NCI-H1436 treated with DMSO at 0.1 percent for 48 hours (cell line): ENCODE measurements around the gene HMOX1.
A peak's percentile ranks its signal among the peaks of the same experiment; 100 is the strongest.

ENCODE experiments used
- DNase-seq: peaks from one replicate; lab custom pipeline; 2025; lab: John Stamatoyannopoulos, UW

The HMOX1 gene, protein sequence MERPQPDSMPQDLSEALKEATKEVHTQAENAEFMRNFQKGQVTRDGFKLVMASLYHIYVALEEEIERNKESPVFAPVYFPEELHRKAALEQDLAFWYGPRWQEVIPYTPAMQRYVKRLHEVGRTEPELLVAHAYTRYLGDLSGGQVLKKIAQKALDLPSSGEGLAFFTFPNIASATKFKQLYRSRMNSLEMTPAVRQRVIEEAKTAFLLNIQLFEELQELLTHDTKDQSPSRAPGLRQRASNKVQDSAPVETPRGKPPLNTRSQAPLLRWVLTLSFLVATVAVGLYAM

DNA sequence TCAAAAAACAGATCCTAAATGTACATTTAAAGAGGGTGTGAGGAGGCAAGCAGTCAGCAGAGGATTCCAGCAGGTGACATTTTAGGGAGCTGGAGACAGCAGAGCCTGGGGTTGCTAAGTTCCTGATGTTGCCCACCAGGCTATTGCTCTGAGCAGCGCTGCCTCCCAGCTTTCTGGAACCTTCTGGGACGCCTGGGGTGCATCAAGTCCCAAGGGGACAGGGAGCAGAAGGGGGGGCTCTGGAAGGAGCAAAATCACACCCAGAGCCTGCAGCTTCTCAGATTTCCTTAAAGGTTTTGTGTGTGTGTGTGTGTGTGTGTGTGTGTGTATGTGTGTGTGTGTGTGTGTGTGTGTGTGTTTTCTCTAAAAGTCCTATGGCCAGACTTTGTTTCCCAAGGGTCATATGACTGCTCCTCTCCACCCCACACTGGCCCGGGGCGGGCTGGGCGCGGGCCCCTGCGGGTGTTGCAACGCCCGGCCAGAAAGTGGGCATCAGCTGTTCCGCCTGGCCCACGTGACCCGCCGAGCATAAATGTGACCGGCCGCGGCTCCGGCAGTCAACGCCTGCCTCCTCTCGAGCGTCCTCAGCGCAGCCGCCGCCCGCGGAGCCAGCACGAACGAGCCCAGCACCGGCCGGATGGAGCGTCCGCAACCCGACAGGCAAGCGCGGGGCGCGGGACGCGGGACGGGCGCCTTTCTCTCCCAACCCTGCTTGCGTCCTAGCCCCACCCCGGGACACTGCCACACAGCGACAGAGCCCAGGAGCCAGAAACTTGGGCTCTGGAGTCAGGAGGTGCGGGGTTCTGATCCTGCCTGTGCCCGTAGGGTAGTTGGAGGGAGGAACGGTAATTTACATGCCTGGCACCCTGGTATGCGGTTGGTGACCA is at the start of gene HMOX1:
HMOX1 (plus strand) TSS at position 560 of the 887 bp plus-strand sequence; CDS start at position 638, 78 bp downstream.
- no peak for DNase-seq

DNA sequence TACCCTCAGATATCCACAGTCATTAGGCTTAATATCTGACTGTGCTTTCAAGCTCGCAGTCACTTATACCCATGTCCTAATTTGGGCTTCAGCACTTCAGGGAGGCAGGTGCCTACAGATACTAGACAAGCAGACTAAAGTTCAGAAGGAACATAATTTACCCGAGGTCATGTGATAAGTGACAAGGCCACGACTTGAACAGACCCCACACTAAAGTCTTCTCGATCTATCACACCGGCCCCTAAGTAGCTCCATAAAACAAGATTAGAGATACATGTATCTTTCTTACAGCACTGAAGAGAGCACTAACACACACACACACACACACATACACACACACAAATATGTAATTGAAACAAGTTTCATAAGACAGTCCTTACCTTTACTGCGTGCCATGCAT is 48.6 kb upstream of the HMOX1 start:
- no peak for DNase-seq

DNA sequence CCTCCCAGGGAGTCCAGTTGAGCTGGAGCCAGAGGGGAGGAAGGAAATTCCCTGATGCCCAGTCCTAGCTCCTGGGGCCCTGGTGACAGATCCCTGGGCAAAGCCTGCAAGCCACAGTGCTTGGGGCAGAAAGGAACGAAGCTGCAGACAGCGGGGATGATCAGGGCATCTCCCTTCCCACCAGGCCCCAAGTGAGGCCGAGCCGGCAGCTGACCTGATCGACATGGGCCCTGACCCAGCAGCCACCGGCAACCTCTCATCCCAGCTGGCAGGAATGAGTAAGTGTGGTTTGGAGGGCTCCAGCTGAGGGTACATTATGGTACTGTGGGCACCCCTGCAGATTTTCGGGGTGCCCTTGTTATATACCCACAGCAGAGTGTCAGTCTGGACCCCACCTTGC is 47.7 kb upstream of the HMOX1 start:
- no peak for DNase-seq

DNA sequence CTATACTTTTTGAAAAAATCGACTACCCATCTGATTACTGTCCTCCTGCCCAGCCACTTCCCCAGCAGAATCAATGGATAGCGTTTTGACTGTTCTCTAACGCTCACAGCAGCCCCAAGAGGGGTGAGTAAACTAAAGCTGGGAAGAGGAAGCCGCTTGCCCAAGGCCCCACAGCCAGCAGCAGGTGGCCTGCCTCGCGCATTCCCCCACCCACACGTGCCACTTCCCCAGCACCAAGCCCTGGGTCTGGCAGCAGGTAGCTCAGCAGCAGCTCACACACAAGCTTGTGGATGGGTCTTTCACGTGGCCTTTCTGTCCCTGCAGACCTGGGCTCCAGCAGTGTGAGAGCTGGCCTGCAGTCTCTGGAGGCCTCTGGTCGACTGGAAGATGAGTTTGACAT is 46.9 kb upstream of the HMOX1 start:
- no peak for DNase-seq

DNA sequence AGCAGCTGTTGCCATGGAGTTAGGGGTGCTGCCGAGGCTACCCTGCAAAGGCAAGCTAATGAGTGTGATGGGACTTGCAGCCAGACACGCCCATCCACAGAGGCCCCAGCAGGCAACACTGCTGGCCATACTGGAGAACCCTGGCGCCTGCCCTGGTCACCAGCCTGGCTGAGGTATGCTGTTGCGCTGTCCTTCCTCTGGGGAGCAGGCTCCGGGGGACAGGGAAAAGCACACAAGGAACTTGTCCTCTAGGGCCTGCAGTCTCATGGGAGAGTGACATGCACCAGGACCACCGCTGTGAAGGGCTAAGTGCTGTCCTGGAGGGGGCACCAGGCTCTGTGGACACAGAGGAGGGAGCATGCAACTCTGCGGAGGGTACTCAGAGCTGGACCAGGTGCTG is 45.4 kb upstream of the HMOX1 start:
- no peak for DNase-seq

DNA sequence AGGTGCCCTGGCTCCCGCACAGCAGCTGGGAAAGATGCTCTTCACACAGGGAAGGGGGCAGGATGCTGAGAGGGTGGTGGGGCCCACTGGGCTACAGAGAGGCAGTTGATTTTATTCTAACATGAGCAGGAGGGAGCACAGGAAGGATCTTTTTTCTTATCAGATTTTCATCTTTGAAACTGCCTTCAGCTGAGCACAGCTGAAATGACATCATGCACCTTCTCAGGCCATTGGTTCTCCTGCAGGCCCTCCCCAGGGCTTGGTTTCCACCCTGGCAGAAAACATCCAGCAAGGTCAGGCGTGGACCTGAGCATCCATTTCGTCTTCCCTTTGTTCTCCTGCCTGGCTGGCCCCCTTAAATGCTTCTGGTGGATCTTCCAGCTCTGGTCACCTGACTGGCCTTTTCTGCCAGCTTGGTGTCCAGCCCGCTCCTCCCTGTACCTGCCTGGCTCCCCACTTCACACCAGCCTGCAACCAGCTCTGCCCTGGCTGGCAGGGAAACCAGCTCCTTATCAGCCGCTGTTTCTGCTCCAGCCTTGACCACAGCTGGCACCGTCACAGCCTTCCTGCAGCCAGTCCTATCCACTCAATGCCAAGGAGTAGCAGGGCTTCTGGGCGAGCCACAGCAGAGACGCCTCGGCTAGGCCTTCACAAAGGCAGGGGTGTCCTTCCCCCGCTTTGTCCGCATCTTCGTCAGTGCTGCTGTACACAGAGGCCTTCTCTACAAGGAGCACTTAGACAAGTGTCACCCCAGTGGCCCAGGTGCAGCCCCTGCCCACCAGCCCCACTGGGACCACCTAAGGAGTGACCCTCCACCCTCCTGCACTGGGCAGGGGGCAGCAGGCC is 44.7 kb upstream of the HMOX1 start:
- DNase-seq: no peak

DNA sequence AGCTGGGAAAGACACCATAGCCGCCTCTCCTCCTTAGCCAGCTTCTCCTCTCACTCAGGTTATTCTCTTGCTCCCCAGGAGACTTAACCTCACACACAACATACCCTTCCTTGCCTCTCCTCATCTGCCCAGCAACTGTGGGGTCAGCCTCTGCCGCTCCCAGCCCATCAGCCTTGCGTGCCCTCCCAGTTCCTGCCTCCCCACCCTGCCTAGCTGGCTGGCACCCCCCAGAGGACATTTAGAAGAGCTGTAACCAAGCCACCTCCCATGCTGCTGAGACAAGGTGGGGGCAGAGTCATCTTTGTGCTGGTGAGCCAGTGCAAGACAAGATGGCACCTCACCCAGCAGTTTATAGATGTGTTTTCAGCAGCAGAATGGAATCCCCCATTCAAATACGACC is 43.0 kb upstream of the HMOX1 start:
- no peak for DNase-seq

DNA sequence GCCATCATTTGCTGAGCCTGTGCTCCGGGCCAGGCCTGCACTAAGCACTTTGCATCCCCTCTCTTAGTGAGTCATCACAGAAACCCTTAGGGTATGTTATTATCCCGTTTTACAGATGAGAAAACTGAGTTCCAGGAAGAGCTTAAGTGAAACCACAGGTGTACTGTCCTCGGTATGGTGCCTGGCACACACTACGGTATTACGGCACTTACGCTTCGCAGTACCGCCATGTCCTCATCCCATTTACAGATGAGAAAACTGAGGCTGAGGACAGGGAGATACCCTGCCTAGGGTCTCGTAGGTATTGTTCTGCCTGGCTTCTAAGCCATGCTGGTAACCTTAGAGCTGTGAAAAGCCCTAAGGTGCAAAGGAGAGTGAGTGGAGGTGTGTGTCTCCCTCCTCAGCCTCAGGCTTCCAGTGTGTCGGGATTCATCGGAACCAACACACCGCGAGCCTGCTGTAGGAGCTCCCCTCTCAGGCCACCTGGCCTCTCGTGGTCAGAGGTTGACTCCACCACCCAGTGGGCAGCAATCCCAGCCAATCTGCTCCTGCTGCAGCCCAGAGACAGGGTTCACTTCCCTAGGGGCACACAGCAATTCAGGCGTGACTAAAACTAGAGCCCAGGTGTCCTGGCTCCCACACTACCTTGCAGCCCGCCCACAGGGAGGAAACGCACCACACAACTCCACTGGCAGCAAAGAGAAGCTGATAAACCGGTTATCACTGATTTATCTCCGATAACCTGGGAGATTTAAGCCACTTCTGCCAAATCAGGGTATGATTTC is 39.6 kb upstream of the HMOX1 start:
- DNase-seq: no peak

DNA sequence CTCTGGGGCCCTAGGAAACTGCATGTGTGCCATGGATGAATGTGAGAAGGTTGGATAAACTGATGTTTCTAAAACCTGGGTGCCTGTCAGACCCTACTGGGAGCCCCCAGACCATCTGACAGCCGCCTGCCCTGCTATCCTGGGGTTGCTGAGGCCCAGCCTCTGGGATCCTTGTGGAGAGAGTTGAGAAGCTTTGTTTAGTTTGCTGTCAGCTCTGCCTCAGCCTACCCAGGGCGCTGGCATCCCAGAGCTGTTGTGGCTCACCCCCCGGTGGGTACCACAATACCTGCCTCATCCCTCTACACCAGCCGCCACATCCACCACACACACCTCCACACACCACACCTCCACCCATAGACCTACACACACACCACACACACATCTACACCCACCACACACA is 38.5 kb upstream of the HMOX1 start:
- no peak for DNase-seq

DNA sequence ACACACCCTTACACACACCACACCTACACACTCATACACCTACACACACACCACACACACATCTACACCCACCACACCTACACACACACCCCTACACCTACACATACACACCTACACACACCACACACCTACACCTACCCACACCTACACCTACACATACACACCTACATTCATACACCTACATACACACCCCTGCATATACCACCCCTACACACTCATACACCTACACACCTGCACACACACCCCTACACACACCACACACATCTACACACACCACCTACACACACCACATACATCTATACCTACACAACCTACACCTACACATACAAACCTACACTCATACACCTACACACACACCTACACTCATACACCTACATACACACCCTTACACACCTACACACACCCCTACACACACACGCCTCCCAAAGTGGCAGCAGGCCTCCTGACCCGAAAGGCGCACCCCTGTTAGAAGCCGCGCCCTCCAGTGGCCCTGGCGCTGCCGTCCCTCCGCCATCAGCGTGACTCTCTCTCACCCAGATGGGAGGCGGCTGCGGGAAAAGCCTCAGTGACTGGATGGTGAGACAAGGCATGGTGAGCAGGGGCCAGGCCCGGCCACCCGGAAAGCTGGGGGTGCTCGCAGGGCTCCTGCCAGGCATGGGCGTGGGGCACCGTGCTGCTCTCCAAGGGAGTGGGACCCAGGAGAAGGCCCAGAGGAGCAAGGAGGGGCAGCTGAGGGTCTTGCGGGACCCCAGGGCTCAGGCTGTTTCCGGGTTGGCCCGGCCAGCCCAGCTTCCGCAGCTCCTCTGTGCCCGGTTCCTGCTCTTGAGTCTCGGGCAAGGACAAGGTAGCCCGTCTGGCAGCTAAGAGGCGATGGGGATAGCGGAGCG is 37.0 kb upstream of the HMOX1 start:
- DNase-seq: no peak

DNA sequence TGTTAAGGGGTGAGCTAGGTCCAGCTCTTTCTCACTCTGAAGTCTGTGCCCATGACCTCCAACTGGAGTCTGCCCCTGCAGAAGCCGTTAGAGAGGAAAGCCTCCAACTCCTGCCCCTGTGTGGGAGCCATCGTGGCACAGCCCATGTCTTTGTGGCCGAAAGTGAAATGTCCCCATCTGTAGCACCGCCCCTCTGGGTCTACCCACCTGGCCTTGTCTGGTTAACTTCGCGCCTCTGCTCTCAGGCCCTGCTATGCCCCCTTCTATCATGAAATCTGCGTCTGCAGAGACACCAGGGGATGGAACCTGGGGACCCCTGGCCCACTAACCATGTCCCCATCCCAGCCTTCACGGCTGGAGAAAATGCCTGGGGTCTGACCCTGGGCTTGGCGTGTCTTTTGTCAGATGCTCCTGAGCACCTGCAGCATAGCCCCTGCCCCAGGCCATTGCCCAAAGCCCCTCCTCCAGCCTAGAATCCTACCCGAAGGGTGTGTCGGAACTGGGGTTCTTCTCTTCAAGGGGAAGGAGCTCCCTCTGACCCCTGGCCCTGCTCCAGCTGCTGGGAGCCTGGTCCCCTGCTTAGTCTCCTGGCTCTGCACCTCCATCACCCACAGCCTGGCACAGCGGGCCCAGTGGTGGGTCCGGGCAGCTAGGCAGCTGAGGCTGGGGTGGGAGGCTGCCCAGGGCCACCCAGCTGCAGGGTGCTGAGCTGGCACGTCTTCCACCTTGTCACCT is 35.8 kb upstream of the HMOX1 start:
- DNase-seq: no peak

DNA sequence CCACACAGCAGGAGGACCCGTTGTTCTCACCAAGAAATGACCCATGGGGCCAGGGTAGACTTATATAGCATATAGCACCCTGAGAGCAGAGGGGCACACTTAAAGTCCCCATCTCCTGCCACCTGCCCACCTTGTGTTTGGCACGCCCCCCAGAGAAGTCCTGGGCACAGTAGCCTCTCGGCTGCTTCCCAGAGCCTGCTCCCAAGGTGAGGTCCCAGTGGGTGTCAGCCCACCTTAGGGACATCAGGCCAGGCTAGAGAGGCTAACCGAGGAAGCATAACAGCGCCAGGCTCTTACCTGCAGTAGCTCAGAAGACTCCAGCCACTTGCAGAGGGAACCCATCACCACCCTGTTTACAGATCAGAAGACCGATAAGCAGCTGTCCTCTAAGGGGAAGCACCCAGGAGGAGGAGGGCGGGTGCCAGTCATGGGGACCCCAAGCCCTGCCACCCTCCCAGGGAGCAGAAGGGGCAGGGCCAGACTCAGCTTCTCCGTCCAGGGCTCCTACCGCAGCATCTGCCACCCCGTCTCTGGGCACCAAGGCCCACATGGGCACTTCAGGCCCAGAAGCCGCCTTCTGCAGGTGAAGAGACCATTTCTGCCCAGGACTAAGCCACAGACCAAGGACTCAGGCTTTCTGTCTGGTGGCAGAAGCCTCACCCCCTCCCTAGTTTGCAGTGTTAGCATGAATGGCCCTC is 34.9 kb upstream of the HMOX1 start:
- no peak for DNase-seq

DNA sequence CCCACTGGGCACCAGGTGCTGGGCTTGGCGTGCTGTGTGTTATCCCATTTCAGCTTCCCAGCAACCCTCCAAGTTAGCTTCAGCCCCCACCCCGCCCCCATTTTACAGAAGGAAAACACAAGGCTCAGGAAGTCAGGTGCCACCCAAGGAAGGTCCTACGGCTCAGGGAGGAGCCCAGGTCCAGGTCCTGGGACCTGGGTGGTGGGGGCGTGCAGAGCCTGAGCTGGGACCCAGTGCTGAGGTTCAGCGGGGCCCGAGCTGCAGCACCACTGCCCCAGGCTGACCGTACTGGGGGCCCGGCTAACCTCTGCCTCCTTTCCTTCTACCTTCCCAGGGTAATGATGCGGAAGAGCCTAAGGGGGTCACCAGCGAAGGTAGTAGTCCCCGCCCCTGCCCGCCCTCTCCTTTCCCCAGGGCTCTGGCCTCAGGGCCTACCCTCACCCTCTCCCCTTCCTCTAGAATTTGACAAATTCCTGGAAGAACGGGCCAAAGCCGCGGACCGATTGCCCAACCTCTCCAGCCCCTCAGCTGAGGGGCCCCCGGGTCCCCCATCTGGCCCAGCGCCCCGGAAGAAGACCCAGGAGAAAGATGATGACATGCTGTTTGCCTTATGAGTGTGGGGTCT is 34.2 kb upstream of the HMOX1 start:
- no peak for DNase-seq

DNA sequence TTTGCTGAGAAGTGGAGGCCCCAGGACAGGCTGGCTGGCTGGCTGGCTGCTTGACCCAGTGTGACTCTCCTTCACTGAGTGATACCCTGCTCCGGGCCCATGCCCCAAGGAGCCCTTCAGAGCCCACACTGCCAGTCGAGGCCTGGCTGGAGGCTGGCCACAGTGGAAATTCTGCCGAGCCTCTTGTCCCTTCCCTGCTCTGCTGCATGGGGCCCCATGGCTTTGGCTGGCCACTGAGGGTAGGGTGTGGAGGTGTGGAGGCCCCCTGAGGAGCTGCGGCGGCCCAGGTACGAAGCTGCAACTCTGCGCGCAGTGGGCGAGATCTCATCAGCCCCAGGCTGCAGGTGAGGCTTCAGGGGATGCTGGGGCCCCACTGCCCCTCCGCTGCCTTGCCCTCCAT is 33.4 kb upstream of the HMOX1 start:
- DNase-seq: no peak

DNA sequence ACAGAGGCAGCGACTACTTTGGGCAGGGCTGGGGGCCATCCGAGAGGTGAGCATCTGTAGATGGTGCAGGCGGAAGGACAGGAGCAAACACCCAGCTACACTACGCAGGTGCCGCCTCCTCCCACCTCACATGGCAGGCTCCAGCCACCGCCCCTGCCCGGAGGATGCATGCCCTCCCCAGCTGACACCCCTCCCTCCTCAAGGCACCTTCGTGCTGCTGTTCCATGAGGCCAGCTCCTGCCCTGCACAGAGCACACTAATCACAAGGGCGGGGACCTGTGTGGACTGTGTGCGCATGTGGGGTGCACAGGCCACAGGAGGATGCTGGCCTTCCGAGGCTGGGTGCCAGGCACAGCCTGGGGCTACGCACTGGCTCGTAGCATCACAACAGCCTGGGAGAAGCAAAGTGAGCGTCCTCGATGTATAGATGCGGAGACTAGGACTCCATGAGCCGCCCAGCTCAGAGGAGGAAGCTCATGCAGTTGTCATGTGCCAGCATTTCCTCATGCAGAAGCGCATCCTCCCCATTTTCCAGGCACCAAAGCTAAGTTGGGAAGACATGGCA is 32.8 kb upstream of the HMOX1 start:
- no peak for DNase-seq

DNA sequence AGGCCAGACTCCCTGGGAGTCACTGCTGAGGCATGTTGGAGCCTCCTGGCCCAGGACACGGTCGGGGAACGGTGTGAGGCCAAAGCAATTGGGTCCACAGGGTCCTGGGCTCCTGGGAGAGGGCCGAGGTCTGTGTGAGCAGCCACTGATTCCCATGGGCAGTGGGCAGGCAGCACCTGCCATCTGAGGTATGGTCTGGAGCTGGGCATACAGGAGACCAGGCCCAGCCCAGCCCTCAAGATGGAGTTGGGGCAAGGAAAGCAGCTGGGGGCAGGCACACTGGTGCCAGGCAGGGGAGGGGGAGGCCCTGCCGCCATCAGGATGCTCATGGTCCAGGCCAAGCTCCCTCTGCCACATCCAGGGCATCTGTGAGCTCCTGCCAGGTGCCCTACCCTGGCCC is 32.2 kb upstream of the HMOX1 start:
- no peak for DNase-seq

DNA sequence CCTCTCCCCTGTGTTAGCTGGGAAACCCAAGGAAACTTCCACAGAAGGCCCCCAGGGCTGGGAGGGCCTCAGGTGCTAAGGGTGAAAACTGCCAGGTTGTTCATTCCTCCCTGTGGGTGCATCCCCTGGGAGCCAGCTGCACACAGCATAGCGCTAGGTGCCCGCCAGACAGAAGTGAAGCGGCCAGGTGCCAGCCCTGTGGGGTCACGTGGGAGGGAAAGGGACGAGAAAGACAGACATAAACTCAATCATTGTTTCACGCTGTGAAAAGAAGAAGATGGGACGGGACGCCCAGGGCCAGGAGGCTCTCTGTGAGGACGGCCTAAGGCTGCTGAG is 31.6 kb upstream of the HMOX1 start:
- DNase-seq: no peak

DNA sequence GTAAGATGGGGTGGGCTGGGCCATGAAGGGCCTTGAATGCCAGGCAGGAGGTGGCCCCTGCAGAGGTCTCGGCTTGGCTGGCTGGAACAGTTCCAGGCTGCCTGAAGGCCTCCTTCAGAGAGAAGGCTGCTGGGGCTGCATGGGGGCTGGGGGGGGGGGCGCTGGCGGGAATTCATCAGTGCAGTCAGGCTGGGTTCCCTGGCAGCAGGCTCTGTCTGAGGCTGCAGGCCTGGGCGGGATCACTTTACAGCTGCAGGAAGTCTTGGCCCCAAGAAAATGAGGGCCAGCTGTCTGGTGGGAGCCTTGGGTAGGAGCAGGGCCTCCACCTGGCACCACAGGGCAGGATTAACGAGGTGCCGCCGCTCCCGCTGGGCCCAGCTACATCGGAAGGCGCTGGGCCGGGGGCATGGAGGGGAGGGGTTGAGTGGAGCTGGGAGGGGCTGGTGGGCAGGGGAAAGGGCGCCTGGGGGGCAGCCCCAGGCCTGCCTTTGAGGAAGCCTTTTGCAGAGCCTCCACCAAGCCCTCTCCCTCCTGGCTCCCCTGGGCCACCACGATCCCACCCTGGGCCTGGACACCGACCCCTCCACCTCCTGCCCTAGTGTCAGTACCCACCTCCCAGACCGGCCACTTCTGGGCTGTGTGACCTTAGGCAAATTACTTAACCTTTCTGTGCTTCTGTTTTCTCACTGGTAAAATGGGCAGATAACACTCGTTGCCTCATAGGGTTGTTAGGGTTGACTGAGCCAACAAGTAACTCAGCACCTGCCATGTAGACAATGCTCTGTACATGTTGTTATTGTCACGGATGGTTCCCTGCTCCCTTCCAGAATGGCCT is 31.0 kb upstream of the HMOX1 start:
- peak; percentile 56 for DNase-seq
